Upper lobe of right lung (tissue), 1 donor: ENCODE results near the gene LZTS3. TPM values are rescaled to one million over a fixed set of nuclear protein-coding genes. Genes with fewer than 3 reads are reported as not detected.
"Not testable (repeated sequence)": the region's sequence is repeated elsewhere in the genome, so short reads cannot be mapped to it uniquely, and the experiment has no call there.

Source experiments
- ATAC-seq: fragments of 200-7000 bp; cut with Tn5 transposase; one replicate; pipeline ENCODE4 v1.9.1; 2020; ENCODE audit warnings: mild to moderate bottlenecking, moderate library complexity
- DNase-seq: peaks from one replicate; pipeline ENCODE4 v3.0.0-alpha.2; 2020
- H3K27ac ChIP-seq: fragments of 200-600 bp; one replicate; pipeline ENCODE4 v1.8.0; 2022
- H3K27me3 ChIP-seq: fragments of 200-600 bp; one replicate; pipeline ENCODE4 v1.8.0; 2022; ENCODE audit warnings: mild to moderate bottlenecking
- H3K36me3 ChIP-seq: fragments of 200-600 bp; one replicate; pipeline ENCODE4 v1.8.0; 2022
- H3K4me1 ChIP-seq: fragments of 200-600 bp; one replicate; pipeline ENCODE4 v1.8.0; 2022
- H3K4me3 ChIP-seq: fragments of 200-600 bp; one replicate; pipeline ENCODE4 v1.8.0; 2022; ENCODE audit warnings: mild to moderate bottlenecking
- H3K9me3 ChIP-seq: fragments of 200-600 bp; one replicate; pipeline ENCODE4 v1.8.0; 2022
- intact Hi-C: fragments of 100-400 bp; cut with DNase I; formaldehyde crosslinking; loops from one replicate; pipeline ENCODE4 v1.11.0; 2022
- total RNA-seq: library from RNA; stranded (reverse); fragmentation: NEBNext Ultra II Directional; extraction: Animal tissue kit (Norgen Biotek cat#: 25700); gene quantifications from one replicate; pipeline ENCODE4 v1.2.1, GENCODE V29; 2021
- TF ChIP-seq, protein P1 (sequence below): fragments of 200-600 bp; IDR thresholded peaks from one replicate; pipeline ENCODE4 v1.8.0; 2022; ENCODE audit warnings: antibody characterized with exemption
- donor health status: DM: no; HTN: yes; CAD: no; lungs with severe emphysema.

The LZTS3 gene
- total RNA-seq, 1 donor from 2014 or later: 21.5 TPM

DNA sequence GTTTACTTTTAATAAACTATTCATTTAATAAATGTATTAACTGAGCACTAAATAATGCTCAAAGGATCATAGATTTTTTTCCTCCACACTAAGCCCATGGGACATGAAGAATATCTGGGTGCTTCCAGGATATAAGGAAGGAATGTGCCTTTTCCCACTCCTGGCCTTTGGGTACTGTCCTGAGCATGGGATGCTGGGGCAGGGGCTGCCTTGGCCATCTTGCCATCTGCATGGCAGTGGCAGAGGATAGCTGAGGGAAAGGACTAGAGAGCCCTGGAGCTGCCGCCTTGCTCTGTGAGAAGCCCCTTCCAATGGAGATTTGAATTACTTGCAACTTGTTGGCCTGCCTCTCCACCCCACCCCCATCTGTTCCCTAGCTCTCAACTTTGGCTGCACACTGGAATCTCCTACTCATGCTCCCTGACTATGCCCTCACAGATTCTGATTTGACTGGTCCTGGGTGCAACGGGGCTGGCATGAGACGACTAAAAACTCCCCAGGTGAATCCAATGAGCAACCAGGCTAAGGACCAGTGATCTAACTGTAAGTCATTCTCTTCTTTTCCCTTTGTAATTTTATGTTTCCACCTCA is 15.6 kb upstream of the LZTS3 start:
- Histone ChIP-seq H3K27me3 (no peaks in the 10 kb centered on the region), H3K27ac (no peak overlapping the region), H3K36me3 (peaks cover 47% of the 10 kb centered on the region), H3K4me1 (no peaks in the 10 kb centered on the region), H3K9me3 (no peaks in the 10 kb centered on the region), H3K4me3 (no peak overlapping the region)
- intact Hi-C loops: no loop called here
- ATAC-seq (no peak), DNase-seq (no peak)
- TF ChIP-seq, protein P1, sequence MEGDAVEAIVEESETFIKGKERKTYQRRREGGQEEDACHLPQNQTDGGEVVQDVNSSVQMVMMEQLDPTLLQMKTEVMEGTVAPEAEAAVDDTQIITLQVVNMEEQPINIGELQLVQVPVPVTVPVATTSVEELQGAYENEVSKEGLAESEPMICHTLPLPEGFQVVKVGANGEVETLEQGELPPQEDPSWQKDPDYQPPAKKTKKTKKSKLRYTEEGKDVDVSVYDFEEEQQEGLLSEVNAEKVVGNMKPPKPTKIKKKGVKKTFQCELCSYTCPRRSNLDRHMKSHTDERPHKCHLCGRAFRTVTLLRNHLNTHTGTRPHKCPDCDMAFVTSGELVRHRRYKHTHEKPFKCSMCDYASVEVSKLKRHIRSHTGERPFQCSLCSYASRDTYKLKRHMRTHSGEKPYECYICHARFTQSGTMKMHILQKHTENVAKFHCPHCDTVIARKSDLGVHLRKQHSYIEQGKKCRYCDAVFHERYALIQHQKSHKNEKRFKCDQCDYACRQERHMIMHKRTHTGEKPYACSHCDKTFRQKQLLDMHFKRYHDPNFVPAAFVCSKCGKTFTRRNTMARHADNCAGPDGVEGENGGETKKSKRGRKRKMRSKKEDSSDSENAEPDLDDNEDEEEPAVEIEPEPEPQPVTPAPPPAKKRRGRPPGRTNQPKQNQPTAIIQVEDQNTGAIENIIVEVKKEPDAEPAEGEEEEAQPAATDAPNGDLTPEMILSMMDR: no peak

DNA sequence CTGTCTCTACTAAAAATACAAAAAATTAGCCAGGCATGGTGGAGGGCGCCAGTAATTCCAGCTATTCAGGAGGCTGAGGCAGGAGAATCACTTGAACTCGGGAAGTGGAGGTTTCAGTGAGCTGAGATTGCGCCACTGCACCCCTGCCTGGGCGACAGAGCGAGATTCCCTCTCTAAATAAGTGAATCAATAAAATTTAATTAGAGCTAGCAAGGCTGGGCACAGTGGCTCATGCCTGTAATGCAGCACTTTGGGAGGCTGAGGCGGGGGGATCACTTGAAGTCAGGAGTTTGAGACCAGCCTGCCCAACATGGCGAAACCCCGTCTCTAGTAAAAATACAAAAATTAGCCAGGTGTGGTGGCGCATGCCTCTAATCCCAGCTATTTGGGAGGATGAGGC is 14.5 kb upstream of the LZTS3 start:
- ATAC-seq, H3K9me3 ChIP-seq, intact Hi-C loops, H3K27ac ChIP-seq, H3K27me3 ChIP-seq, H3K4me3 ChIP-seq, H3K4me1 ChIP-seq, DNase-seq: not testable (repeated sequence)
- peaks cover 36% of the 10 kb centered on the region for H3K36me3 ChIP-seq

DNA sequence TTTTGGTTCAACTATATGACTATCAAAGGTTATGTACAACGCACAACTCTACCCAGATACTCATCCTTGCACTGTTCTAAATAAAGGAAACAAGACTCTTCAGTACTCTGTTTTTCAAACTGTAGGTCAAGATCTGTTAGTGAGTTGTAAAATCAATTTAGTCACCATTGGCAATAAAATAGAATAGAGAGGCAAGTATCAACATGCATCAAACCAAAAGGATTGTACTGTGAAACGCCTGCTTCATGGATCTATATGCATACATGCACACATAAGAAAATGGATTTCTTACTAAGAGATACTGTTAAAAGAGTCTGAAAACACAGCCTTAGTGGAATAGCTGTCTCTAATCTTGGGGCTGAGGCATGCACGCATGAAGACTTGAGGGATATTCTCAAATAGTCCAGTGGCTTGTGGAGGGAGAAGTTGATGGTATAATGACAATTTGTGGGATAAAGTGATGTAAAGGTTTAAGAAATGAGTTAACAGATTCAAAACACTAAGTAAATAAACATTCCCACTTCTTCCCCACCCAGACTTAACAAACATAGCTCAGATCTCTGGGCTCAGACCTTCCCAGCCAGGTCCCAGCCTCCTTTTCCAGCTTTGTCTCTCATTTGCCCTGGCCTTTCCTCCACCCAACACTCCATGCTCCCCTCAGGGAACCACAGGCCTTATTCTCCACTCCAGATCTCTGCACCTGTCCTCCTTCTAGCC is 10.7 kb upstream of the LZTS3 start:
- Histone ChIP-seq H3K4me1 (no peaks in the 10 kb centered on the region), H3K36me3 (no peaks in the 10 kb centered on the region), H3K27ac (no peak overlapping the region), H3K9me3 (no peaks in the 10 kb centered on the region), H3K4me3 (no peak overlapping the region), H3K27me3 (no peaks in the 10 kb centered on the region)
- ATAC-seq: no peak
- TF ChIP-seq, protein P1: no peak
- no peak for DNase-seq
- intact Hi-C loops: no loop called here

DNA sequence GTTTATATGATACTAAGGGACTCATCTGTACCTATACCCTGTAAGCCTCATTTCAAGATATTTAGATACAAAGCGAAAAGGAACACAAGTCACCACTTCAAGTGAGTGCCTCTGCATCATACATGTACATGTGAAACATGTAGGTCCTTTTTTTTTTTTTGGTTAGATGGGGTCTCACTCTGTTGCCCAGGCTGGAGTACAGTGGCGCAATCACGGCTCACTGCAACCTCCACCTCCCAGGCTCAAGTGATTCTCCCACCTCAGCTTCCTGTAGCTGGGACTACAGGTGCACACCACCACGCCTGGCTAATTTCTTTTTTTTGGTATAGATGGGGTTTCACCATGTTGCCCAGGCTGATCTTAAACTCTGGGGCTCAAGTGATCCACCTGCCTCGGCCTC is 9.1 kb upstream of the LZTS3 start:
- DNase-seq, H3K9me3 ChIP-seq, H3K4me1 ChIP-seq, intact Hi-C loops, H3K27me3 ChIP-seq, ATAC-seq, H3K4me3 ChIP-seq, H3K27ac ChIP-seq, H3K36me3 ChIP-seq: not testable (repeated sequence)

DNA sequence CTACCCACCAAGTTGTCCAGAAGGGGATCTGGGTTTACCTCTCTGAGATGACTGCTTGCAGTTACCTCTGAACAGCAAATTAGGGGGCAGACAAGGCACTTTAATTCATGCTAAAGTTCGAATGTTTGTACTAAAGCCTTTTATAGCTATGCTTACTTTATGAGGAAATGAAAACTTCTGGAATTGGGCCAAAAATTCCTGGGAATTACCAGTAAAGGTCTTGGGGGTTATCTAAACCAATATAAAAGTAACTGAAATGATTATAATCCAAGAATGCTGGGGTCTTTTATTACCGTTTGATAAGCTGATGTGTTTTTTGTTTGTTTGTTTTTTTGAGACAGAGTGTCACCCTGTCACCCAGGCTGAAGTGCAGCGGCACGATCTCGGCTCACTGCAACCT is 7.9 kb upstream of the LZTS3 start:
- no peak for DNase-seq
- Histone ChIP-seq H3K27ac (no peak overlapping the region), H3K4me1 (no peaks in the 10 kb centered on the region), H3K36me3 (no peaks in the 10 kb centered on the region), H3K9me3 (no peaks in the 10 kb centered on the region), H3K4me3 (no peak overlapping the region), H3K27me3 (no peaks in the 10 kb centered on the region)
- no peak for ATAC-seq
- TF ChIP-seq, protein P1: no peak
- intact Hi-C loops: no loop called here

DNA sequence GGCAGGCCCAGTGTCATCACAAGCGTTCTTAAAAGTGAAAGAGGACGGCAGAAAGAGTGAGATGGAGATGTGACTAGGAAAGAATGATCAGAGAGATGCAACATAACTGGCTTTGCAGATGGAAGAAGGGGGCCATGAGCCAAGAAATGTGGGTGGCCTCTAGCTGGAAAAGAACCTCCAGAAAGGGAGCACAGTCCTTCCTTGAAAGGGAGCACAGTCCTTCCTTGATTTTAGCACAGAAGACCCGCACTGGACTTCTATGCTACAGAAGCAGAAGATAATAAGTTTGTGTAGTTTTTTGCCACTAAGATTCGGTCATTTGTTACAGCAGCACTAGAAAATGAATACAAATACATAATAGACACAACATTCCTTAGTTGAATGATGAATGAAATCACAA is 7.0 kb upstream of the LZTS3 start:
- H3K4me3 ChIP-seq: no peak overlapping the region
- TF ChIP-seq, protein P1: no peak
- intact Hi-C loops: no loop called here
- DNase-seq: no peak
- H3K36me3 ChIP-seq: no peaks in the 10 kb centered on the region
- no peak for ATAC-seq
- no peaks in the 10 kb centered on the region for H3K4me1 ChIP-seq
- no peak overlapping the region for H3K27ac ChIP-seq
- H3K27me3 ChIP-seq: no peaks in the 10 kb centered on the region
- H3K9me3 ChIP-seq: no peaks in the 10 kb centered on the region
